NCI-H2081 (cell line): ENCODE measurements around the gene PRKCE.

Source experiments
- DNase-seq, 2 experiments: peaks; one replicate each; lab custom pipeline; 2025; lab: John Stamatoyannopoulos, UW

Gene PRKCE

DNA sequence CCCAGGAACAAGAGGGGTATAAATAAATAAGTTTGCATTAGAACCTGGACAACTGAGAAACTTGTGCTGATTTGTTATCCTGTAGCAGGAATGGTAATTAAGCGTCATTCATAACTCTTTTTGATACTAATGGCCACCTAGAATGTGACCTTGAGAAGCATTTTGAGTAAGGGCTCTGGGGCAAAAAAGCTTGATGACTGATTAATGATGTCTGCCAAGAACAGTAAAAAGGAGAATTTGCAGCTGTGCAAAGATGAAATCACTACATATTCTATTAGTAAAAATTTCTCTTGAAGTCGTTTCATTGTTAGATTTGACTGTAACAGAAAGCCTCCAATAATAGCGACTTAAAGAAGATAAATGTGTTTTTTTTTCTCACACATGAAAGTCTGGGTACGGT lies 157.7 kb downstream of the PRKCE start:
- no peak for DNase-seq

DNA sequence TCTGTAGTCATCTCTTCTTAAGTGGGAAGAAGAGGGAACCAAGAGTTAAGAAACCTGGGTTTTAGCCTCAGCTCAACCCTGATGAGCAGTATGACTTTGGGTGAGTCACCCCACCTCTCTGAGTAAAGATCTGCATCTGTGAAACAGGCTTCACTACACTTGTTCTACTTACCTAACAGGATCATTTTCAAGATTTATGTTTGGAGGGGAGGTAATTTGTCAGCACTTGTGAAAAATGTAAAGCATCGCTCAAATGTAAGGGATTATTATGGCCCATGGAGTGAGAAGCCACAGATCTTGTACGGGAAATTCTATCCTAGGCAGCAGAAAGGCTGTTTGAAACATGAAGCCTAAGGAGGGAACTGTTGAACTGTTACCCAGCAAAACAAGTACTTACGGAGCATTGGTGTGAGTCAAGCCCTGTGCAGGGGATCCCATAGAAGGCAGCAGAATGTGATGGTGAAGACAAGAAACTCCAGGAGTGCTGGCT lies 160.6 kb downstream of the PRKCE start:
- DNase-seq = no peak

DNA sequence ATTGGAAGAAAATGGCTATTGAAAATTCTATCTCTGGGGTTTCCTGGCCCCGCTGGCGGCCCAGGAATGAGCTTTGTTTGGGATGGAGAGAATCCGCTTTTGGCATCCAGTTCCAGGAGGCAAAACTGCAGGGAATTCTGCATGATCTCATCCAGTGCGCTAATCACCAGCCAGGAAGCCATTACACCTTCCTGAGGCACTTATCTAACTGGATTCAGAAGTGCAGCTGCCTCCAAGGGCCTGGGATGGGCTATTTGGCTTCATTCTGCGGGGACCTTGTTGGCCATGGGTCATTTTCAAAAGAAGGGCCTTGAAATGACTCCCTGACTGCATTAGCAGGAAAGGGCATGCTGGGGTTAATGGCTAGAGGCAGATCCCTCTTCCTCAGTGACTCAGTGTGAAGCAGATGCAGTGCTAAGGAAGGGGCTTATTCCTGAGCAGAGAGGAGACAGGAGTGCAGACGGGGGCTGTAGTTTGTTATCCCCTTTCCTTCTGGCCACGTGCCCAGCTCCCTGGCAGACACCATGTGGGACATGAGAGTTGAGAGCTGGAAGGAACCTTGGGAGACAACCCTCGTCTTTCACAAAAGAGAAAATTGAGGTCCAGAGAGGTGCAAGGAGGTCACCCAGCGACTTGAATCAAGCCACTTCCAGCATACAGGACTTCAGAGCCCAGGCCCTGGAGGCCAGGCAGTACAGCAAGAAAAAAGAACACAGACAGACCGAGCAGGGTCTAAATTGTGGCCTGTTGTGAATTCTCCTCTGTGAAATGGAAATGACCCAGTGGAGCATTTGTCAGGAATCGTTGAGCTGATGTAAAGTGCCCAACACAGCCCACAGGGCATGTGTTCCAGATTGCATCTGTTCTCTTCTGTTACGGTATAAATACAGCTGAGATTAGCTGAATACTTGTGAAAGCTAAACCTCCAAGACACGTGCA lies 161.8 kb downstream of the PRKCE start:
- peak in 1 of 2 experiments; percentile 17 for DNase-seq

DNA sequence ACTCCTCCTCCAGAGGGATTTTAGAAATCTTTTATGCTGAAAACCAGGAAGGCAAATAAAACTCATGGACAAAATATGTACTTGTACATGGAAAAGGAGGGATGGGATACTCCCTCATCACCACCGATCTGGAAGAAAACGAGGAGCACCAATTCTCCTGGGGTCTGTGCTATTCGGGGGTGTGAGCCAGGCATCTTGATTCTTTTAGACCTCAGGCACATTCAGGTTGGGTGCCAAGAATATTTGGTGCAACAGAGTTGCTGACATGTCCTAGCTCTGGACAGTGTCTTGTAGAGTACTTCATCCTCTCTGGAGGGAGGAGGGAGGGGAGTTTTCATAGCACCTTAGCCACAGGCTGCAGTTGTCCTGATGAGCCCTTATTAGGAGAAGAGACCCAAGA lies 163.0 kb downstream of the PRKCE start:
- no peak for DNase-seq

DNA sequence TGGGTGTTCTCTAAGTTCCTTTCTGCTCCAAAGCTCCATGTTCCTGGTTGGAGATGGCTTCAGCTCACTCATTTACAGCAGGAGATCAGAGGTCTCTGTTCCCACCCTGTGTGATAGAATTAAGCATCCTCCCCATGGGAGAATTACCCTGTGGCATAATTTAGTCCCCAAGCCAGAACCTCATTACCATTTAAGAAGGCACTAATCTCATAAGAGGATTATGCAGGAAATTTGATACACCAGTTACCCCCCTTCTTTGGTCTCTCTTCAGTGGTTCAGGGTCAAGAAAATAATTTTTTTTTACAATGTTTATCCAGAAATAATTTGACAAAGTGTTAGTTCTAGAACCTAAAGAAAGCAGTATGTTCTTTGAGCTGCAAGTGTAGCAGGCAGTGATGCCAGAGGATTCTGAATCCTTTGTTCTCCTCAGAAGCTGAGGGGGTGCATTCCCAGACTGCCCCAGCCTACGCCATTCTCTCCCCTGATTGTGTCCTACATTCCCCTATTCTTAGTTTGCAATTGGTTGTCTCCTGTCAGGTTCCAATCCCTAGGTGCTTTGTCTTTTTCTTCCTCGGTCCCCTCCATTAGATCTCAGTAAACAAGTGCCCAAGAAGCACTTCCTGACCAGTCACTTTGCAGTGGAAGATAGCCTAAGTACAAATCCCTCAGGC lies 163.6 kb downstream of the PRKCE start:
- DNase-seq = peak in 1 of 2 experiments; percentile 31

DNA sequence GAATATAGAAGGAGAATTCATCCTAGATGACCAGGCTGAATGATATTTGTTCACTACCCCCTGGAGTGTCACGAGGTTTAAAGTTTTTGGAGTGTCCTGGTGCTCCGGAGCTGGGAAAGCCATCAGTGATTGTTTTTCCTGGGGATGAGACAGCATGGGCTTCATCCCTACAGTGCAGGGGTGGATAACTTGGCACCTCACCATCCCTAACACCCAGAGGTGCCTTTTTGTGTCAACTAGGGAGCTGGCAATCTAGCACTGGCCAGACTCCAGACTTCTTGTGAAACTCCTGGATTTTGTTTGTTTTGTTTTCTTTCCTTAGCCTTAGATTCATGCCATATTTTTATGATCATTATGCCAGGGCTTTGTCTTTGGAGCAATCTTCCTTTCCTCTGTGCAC lies 164.8 kb downstream of the PRKCE start:
- DNase-seq = peak in 1 of 2 experiments; percentile 10

DNA sequence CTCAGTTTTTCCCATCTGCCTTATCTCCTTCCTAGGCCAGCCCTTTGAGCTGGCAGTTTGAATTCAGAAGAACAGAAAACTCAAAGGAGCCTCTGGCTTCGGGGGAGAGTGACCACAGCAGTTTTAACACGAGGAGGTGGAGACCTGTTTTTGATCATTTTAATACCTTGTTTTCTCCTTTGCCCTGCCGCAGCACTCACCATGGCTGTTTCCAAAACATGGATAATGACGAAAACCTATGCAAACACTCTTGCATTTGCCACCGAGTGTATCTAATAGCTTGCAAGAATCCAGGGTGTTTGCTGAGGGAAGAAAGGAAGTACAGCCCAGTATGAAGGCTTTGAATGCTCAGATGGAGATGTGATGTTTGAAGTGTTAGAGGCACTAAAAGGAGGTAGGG lies 167.1 kb downstream of the PRKCE start:
- DNase-seq = no peak

DNA sequence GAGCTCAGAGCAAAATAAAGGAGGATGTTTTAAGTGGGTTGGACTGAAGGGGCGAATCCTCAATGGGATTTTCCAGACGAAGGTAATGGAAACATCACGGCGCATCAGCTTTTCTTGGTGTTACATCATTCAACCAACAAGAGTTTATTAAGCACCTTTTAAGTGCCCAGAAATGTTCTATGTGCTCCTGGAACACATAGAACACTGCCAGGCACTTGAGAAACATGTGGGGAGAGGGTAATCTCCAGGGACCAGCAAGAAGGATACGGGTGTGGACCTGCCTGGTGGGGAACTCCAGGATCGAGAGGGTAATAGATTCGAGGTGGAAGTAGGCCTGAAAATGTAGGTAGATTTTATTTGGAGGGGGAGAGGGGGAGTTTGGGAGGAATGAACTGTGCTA lies 168.6 kb downstream of the PRKCE start:
- DNase-seq = no peak

DNA sequence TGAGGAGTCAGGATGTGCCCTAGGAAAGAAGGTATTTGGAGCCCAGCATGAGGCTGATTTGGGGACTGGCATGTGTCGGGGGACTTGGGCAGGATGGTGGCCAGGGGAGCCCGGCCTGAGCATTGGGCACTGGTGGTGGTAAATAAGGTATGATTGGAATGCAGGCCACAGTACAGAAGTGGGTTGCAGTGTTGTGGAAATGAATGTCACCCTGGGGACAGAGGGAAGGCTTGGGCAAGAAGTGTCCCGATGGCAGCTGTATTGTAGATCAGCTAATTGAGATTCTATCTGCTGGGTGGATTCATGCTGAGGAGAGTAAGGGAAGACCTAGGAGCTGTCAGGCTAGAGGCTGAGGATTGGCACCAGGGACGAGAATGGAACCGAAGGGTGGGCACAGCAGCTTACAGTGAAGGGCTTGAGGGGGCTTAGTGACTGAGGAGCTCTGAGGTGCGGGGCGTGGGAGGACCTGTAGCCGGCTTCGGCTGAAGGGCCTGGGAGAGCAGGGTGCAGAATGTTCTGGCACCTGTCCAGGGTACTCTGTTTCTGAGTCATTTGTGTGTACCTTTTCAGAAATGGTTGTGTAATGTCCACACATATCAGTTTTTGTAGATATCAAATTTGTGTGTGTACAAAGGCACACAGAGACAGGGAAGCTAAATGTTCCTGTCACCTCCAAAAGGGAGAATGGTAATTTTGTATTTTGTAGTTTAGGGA lies 170.2 kb downstream of the PRKCE start:
- peak in 1 of 2 experiments; percentile 51 for DNase-seq

DNA sequence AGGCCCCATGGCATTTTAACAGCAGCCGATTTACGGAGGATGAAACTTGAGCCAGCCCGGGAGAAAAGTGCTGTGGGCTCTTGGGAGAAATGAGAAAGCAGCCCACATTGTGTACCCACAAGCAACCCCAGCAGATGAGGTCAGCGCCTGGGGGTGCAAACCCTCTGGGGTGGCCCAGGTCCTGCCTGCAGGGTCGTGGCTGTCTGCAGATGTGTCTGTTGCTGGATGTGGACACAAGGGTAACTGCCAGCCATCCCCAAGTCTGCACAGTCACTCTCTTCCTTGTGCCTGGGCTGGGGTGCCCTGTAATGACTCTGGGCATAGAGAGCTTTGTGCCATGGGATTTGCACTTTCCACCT lies 170.8 kb downstream of the PRKCE start:
- no peak for DNase-seq

DNA sequence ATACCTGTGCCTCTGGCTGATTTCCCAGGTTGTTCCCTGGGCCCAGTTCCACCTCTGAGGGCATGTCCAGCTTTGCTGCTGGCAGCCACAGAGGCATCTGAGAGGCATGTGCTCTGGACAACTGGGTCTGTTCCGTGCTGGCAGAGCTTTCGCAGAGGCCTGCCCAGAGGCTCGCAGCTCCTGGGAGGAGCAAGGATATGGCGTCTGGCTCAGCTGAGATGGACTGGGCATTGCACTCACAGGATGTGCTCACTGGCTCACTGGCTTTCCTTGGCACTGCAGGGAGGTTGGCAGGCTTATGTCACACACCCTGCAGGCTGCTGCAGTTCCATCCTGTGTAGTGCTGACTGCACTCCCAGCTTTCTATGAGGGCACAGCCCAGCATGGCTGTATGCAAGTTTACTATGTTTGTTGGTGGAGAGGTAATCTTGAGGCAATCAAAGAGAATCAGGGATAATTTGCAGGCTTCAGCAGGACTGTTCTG lies 172.3 kb downstream of the PRKCE start:
- DNase-seq = peak; percentile 41 to 81

DNA sequence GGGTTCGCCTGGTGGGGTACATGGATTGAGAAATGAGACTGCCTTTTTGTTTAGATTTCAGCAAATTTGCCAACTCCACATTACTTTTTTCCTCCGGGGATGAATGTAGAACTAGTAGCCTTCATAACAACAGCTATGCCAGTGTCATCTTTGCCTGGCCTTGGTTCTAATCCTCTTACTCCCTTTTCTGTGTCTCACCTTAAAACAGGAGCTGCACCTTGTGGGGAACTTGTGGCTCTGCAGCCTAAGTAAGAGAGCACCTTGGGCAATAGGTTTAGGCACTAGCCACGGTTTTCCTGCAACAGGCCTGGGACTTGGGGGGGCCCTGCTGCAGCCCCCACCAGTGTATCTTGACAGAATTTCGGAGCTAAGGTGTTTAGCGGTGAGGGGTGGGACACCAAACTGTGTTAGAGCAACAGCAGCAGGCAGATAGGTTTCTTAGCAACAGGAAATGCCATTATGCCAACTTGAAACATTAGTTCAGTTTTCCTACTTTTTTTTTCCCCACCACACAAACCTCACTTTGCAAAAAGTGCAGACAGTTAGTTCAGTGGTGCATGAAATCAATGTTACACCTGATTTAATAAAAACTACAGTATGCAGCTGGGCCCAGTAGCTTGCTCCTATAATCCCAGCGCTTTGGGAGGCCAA lies 173.7 kb downstream of the PRKCE start:
- no peak for DNase-seq

DNA sequence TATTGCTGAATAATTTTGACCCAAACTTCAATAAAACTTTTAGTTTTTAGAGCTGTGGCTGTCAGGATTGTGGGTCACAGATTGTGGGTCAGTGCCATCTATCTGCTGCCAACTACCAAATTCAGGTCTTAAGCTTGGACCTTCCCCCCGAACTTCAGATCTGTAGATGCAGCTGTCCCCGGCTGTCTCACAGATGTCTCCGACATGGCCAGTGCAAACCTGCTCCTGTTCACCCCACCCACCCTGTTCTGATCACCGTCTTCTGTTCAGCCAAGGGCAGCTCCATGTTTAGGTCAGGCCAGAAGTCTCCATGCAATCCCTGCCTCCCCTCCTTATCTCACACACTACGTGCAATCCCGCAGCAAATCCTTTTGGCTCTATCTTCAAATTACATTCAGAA lies 175.0 kb downstream of the PRKCE start:
- no peak for DNase-seq

DNA sequence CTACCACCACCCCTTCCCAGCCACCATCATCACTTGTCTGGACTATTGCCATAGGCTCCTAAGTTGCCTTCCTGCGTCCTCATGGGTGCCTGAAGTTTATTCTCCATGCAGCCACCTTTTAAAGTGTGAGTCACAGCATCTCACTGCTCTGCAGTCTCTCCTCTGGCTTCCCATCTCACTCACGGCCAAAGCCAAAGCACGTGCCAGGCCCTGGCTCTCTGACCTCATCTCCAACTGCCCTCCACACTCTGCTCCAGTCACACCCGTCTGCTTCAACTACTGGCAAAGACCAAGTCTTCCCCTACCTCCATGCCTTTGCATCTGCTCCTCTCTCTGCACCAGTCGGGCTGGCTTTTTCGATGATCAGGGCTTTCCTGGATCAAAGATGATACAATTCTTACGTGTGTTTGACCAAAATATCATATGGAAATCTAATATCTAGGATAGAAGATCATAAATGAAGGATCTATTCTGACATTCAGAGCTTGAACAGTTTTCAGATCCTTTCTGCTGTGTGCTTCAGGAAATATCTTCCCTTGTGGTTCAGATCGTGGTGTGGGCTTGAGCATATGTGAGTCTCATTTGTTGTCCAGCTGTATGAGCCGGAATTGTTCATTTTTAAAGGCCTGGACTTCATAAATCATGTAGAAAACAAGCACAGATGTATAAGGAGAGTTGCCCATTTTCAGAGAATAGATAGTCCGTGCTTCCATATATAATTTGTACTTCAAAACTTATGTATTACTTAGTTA lies 175.6 kb downstream of the PRKCE start:
- DNase-seq = no peak

DNA sequence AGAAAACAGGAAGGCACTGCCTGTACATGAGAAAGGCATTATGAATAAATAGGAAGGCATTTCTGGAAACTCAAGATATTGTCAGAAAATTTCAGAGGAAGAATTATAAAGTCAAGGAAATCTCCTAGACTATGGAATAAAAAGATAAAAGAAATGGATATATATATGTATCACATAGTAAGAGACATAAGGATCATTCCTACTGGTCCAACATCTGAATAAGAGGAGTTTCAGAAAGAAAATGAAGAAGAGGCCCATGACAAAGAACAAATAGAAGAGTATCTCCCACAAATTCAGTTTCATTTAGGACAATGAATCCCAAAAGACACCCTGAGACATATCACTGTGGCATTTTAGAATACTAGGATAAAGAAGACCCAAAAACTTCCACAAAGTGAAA lies 178.8 kb downstream of the PRKCE start:
- no peak for DNase-seq

DNA sequence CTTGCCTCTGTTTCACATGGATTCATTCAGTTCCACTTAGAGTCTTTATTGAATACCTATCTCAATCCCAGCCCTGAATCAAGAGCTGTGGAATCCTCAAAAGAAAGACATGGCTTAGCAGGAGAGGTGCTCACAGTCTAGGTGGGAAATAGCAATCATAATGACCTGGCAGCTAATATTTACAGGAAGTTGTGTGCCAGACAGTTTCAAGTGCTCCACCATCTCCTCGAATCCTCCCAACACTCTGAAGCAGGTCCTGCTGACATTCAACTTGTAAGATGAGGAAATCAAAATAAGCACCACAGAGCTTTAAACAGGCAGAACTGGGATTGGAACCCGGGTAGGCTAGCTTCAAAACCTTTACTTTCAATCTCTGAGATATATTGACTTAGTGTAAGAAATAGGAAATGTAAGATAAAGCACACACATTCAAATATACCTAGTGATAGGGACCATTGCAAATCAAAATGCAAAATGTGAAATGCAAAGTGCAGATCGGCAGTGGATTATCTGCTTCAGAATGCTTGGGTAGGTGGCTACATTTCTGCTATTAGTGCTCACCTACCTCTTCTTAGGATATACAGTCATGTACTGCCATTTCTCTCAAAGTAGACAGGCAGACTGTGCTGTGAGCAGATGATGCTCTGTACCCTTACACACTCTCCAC lies 182.0 kb downstream of the PRKCE start:
- no peak for DNase-seq

DNA sequence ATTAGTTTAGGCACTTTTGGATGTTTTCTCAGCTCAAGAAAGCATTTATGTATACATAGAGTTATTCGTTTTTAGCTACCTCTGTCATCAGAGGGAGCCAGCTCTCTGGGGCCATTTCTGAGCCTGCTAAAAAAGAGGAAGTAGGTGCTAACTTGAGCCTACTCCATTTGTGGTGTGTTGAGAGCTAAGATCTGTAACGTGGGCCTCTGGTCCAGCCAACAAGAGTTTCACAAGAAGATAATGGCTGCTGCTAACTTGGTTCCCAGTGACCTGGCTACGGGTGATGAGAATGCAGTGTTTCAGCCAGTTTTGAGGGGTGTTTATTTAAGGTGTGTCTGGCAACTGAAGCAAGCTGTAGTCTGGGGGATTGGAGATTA lies 182.5 kb downstream of the PRKCE start:
- DNase-seq = no peak

DNA sequence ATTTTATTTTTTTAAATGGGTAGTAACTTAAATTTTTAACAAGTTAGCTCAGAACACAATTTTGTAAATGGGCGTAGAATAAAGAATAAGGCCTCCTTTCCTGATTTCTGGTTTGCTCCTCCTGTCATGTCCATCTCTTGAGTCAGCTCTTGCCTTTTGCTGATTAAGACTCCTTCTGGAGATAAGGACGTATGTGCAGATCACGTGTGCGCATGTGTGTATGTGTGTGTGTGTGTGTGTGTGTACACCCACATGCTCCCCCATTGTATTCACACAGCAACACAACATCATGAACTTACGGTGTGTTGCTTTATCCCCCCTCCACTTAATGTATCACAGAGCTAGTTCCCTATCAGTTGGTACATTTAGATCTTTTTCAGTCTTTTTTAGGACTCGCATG lies 182.9 kb downstream of the PRKCE start:
- DNase-seq = no peak

DNA sequence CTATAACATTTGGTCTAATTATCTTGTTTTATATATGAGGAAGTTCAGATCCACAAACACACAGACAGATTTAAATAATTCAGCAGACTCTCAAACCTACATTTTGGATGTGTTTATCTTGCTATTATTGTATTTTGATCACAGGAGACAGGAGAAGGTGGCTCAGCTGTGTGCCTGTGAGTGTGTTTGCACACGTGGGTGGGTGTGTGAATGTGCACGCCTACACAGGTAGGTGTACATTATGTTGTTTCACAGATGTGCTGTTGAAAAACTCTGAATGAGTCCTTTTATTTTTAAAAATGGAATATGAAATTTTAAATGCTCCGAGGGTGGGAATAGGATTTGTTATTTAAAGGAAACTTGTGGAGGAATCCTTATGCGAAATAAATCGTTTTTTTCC lies 183.4 kb downstream of the PRKCE start:
- no peak for DNase-seq

DNA sequence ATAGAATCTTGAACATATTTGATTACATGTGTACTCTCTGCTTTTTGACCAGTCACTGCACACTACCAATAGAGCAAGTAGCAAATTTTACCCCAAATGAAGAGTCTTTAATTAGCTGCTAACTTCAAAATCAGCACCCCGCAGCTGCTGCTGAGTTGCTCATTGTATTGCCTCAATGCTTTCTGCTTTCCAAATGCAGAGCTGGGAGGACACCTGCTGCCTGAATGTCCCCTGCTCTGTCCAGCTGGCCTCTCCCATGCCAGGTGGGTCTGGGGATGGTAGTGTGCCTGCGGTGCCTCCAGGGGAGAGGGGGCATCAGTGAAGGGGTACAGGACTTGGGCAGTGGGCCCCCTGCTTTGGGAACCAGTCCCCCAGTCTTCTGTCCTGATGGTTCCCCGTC lies 184.8 kb downstream of the PRKCE start:
- no peak for DNase-seq

DNA sequence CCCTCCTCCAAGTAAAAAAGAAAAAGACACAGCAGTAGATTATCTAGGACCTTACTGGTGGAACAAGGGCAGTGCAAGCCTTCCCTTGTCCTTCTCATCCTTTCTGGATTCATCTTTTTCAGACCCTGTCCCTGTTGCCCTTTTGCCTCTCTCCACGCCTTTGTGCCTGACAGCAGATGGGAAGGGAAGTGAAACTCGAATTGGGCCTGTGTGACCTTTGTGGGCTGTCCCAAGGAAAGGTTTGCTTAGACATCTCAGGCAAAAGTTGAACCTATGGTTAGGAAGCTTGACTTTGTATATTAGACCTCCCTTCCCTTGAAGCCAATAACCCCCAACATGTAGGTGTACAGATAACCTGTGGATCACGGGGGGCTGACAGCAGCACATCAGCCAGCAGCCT lies 185.3 kb downstream of the PRKCE start:
- DNase-seq = no peak
